Smooth muscle cell of the pulmonary artery (primary cell): ENCODE data around the gene SPDYC. TPM values are rescaled to one million over a fixed set of nuclear protein-coding genes. Genes with fewer than 3 reads are reported as not detected.

Experiments used
- total RNA-seq: library from RNA; depleted of rRNA; stranded (reverse); fragments of >200 nt; gene quantifications from 2 replicates; pipeline ENCODE4 v1.2.3, GENCODE V29; 2014

Gene SPDYC, protein sequence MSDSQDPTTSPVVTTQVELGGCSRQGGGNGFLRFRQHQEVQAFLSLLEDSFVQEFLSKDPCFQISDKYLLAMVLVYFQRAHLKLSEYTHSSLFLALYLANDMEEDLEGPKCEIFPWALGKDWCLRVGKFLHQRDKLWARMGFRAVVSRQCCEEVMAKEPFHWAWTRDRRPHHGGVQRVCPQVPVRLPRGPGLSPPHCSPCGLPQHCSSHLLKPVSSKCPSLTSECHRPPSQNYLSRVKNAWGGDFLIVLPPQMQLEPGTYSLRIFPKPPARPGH
- not detected in 2 replicates for total RNA-seq

DNA sequence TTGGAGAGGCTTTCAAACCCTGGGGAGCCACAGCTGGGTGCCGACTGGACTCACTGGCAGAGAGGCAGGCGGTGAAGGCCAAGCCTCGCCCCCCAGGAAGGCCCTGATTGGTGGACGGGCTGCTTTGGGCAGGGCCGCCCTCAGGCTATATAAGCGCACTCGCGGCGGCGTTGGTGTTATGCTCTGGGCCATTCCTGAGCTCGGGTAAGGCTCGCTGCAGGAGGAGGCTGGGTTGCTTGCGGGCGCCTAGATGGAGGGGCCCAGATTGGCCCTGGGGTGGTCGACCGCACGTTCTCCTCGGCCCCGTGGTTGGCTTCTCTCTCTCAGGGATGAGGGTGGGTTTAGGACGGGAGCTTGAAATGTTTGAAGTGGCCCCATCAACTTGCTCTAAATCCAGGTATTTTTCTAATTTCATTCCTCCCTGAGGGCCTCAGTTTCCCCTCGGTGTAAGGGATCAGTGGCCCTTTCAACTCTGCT lies at the start of gene SPDYC:
TSS of gene SPDYC (plus strand) at position 176 of the 477 bp plus-strand sequence. CDS start 1,125 bp downstream, outside the sequence.

DNA sequence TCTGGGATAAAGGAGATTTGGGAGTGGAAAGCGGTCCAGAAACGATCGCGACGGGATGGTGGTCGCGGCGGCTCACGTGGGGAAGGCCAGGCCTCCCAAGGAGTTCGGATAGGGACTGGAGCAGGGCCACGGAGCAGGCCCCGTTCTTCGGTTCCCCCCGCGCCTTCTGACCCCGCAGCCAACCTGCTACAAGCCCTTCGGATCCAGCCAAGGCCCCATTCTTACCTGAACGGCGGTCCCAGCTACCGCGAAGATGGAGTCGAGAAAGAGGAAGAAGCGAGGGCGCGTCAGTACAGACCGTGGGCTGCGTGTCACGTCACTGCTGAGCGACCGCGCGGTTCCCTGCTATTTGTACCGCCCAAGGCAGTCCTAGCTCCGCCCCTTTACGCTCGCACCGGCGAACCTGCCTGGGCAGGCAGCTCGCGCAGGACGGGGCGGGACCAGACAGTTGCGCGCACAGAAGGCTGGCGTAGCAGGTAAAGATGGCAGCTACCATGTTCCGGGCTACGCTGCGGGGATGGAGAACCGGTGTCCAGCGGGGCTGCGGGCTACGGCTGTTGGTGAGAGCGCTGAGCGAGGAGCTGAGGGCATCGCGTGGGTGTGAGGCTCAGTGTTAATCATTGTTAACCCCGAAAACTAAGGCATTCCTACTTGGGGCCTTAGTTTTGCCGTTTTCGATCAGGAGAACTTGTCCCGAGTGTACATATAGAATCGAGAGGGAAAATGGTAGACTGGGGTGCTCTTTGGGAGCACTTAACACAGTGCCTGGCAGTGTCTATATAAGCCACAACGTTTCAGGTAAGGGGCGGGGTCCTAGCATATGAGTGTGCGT lies 48.0 kb upstream of the SPDYC start, which contains the start of the genes FAU and MRPL49:
TSS of gene FAU (minus strand) at position 270 of the 832 bp plus-strand sequence. CDS start 321 bp downstream, outside the sequence.
TSS of gene MRPL49 (plus strand) at position 457 of the 832 bp plus-strand sequence. CDS start at position 483, 26 bp downstream.

DNA sequence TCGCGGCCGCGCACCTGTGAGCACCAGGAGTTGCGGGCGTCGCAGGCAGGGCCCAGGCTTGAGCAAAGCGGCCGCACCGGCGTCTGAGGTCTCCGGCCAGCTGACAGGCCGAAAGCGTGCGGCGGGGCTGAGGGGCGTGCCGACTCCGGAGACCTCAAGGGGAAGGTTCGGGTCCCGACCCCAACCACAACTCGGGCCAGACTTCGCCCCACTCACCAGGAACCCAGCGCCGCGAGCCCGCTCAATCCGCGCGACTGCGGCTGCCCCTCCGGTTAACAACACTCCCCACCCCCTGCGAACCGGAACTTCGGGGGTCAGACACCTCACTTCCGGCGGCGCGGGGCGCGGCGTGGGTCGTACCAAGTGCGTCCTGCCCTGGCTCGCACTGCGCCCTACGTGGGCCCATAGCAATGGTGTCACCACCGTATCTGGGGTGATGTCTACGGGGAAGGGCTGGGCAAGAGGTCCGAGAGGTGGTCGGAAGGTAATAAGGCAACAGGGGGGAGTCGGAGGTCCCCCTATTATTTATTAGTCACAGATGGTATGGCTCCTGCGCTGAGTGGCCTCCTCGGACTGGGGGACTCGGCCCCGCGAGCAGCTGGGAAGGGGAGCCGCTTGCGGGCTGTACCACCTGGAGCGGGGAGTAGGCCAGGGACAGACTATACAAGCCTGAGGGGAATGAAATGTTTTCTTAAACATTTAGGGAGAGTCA lies 35.6 kb upstream of the SPDYC start, which contains the start of gene SYVN1:
TSS of gene SYVN1 (minus strand) at position 280 of the 712 bp plus-strand sequence. CDS start 918 bp downstream, outside the sequence.

DNA sequence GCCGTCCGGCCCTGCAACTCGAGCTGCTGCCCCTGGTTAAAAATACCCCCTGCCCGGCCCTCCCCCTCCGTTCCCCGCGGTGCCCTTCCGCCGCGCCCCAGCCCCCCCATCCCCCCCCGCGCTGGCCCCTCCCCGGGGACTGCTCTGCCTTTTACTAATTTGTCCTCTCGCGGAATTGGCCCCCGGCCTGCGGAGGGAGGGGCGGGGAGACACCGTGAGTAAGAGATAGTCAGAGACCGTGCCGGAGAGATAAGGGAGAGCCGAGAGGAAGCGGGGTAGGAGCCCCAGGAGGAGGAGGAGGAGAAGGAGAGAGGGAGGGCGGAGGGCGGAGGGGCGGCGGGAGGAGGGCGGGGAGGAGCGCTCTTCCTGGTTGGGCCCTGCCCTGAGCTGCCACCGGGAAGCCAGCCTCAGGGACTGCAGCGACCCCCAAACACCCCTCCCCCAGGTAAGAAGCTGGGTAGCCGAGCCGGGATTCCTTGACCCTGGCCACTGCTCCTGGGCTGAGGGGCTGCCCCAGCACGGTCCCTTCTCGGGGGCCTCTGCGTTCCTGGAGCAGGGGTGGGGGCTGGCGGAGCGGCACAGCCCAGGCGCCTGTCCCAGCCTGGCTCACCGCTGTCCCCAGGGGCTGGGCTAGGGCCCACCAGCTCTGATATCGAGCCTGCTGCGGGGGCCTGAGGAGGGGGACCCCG lies 11.7 kb downstream of the SPDYC start, which contains the start of gene CAPN1:
TSS of gene CAPN1 (plus strand) at position 360 of the 689 bp plus-strand sequence. CDS start 774 bp downstream, outside the sequence.

Other genes with a start within 250 kb of the SPDYC start
- gene PPP2R5B, start 245.5 kb upstream of the SPDYC start, total RNA-seq: 19.4 and 28.1 TPM in 2 replicates
- not detected in 2 replicates for gene GPHA2, start 234.3 kb upstream of the SPDYC start, total RNA-seq
- gene MAJIN, start 198.1 kb upstream of the SPDYC start, total RNA-seq: not detected in 2 replicates
- 0.13 and 0.50 TPM in 2 replicates for gene BATF2, start 173.3 kb upstream of the SPDYC start, total RNA-seq
- 103 and 116 TPM in 2 replicates for gene ARL2, start 156.1 kb upstream of the SPDYC start, total RNA-seq
- gene SNX15, start 142.8 kb upstream of the SPDYC start, total RNA-seq: 10.2 and 10.3 TPM in 2 replicates
- gene SAC3D1, start 129.0 kb upstream of the SPDYC start, total RNA-seq: 5.6 and 10.9 TPM in 2 replicates
- gene NAALADL1, start 111.7 kb upstream of the SPDYC start, total RNA-seq: 22.0 and 26.3 TPM in 2 replicates
- 1.6 and 3.3 TPM in 2 replicates for gene CDCA5, start 86.2 kb upstream of the SPDYC start, total RNA-seq
- gene ZFPL1, start 86.0 kb upstream of the SPDYC start, total RNA-seq: 36.3 and 45.8 TPM in 2 replicates
- gene VPS51, start 74.0 kb upstream of the SPDYC start, total RNA-seq: 155 and 218 TPM in 2 replicates
- 9.0 and 12.6 TPM in 2 replicates for gene TM7SF2, start 58.4 kb upstream of the SPDYC start, total RNA-seq
- gene ZNHIT2, start 52.5 kb upstream of the SPDYC start, total RNA-seq: 6.6 and 9.7 TPM in 2 replicates
- 128 and 138 TPM in 2 replicates for gene FAU, start 48.1 kb upstream of the SPDYC start, total RNA-seq
- 39.9 and 55.2 TPM in 2 replicates for gene MRPL49, start 47.9 kb upstream of the SPDYC start, total RNA-seq
- gene SYVN1, start 35.7 kb upstream of the SPDYC start, total RNA-seq: 41.5 and 45.7 TPM in 2 replicates
- 155 and 188 TPM in 2 replicates for gene CAPN1, start 11.7 kb downstream of the SPDYC start, total RNA-seq
- 2.5 and 4.4 TPM in 2 replicates for gene POLA2, start 91.7 kb downstream of the SPDYC start, total RNA-seq
- gene CDC42EP2, start 144.6 kb downstream of the SPDYC start, total RNA-seq: 15.8 and 19.8 TPM in 2 replicates
- 33.1 and 33.4 TPM in 2 replicates for gene DPF2, start 163.6 kb downstream of the SPDYC start, total RNA-seq
- 0.07 and 0.13 TPM in 2 replicates for gene TIGD3, start 184.5 kb downstream of the SPDYC start, total RNA-seq
- gene SLC25A45, start 212.4 kb downstream of the SPDYC start, total RNA-seq: 2.8 and 3.1 TPM in 2 replicates
- 32.6 and 47.5 TPM in 2 replicates for gene FRMD8, start 216.4 kb downstream of the SPDYC start, total RNA-seq